Keratinocyte (primary cell): ENCODE measurements around the gene GSK3A. TPM values are rescaled to one million over a fixed set of nuclear protein-coding genes. Genes with fewer than 3 reads are reported as not detected.
A peak's percentile ranks its signal among the peaks of the same experiment; 100 is the strongest.

Experiments used
- DNase-seq: peaks from one replicate; pipeline ENCODE4 v3.0.0-alpha.2; 2011; ENCODE audit warnings: low read depth, missing footprints, low spot score
- FAIRE-seq: peaks from 2 replicates; lab custom pipeline; 2011; peaks lifted over from hg19 to GRCh38; lab: Jason Lieb, UNC
- H2AFZ ChIP-seq: 2 replicates; pipeline ENCODE4 v1.6.0; 2012; ENCODE audit warnings: low read length, control low read depth, inconsistent platforms; ENCODE audit not compliant: control insufficient read depth
- H3K27ac ChIP-seq: 2 replicates; pipeline ENCODE4 v1.5.1; 2011; ENCODE audit warnings: low read length; ENCODE audit not compliant: control insufficient read depth, insufficient read depth
- H3K27me3 ChIP-seq: 3 replicates; pipeline ENCODE4 v1.6.0; 2011; ENCODE audit warnings: low read length; ENCODE audit not compliant: control insufficient read depth, insufficient read depth; ENCODE audit errors: extremely low read depth
- H3K36me3 ChIP-seq, 2 experiments: 2 replicates in 1 of 2; 3 replicates in 1 of 2; pipeline ENCODE4 v1.5.1; 2011; ENCODE audit warnings: low read length in 2 of 2, mild to moderate bottlenecking in 1 of 2; ENCODE audit not compliant: control insufficient read depth in 2 of 2, insufficient read depth in 2 of 2; ENCODE audit errors: extremely low read depth in 1 of 2
- H3K4me1 ChIP-seq: 3 replicates; pipeline ENCODE4 v1.5.1; 2011; ENCODE audit warnings: low read length; ENCODE audit not compliant: control insufficient read depth, insufficient read depth; ENCODE audit errors: extremely low read depth
- H3K4me2 ChIP-seq: 3 replicates; pipeline ENCODE4 v1.6.0; 2011; ENCODE audit warnings: low read depth, low read length; ENCODE audit not compliant: control insufficient read depth, insufficient read depth; ENCODE audit errors: extremely low read depth
- H3K4me3 ChIP-seq, 3 experiments: fragments of 200-600 bp in 1 of 3; sonication (generic) in 1 of 3; 2 replicates in 2 of 3; 3 replicates in 1 of 3; pipeline ENCODE4 v1.5.1; 2011 to 2016; ENCODE audit warnings: low read length in 3 of 3, mild to moderate bottlenecking in 3 of 3, control low read depth in 2 of 3, inconsistent platforms in 1 of 3, low read depth in 1 of 3, mixed read lengths in 1 of 3, mixed run types in 1 of 3, moderate library complexity in 1 of 3; ENCODE audit not compliant: control insufficient read depth in 2 of 3, insufficient read depth in 2 of 3; ENCODE audit errors: extremely low read depth in 1 of 3
- H3K79me2 ChIP-seq: 2 replicates; pipeline ENCODE4 v1.6.0; 2012; ENCODE audit warnings: low read length; ENCODE audit not compliant: control insufficient read depth, insufficient read depth
- H3K9ac ChIP-seq: 3 replicates; pipeline ENCODE4 v1.6.0; 2011; ENCODE audit warnings: low read length; ENCODE audit not compliant: control insufficient read depth, insufficient read depth; ENCODE audit errors: extremely low read depth
- H3K9me1 ChIP-seq: 3 replicates; pipeline ENCODE4 v1.6.0; 2011; ENCODE audit warnings: low read length; ENCODE audit not compliant: control insufficient read depth, insufficient read depth; ENCODE audit errors: extremely low read depth
- H3K9me3 ChIP-seq: 2 replicates; pipeline ENCODE4 v1.5.1; 2012; ENCODE audit warnings: low read depth, low read length; ENCODE audit not compliant: control insufficient read depth
- H4K20me1 ChIP-seq: 3 replicates; pipeline ENCODE4 v1.6.0; 2011; ENCODE audit warnings: low read length; ENCODE audit not compliant: control insufficient read depth, insufficient read depth; ENCODE audit errors: extremely low read depth
- EZH2 ChIP-seq: IDR thresholded peaks from one replicate; pipeline ENCODE4 v1.6.1; 2012; ENCODE audit warnings: inconsistent platforms, mild to moderate bottlenecking, low read length, moderate library complexity
- dilution Hi-C: fragments of 300-500 bp; cut with MboI; formaldehyde crosslinking; loops from one replicate; pipeline ENCODE4 v1.7.0; 2020; ENCODE audit warnings: low sequenced_read_pairs; ENCODE audit not compliant: extremely low pct_ligation_motif_present
- polyA plus RNA-seq, 5 experiments: library from polyadenylated mRNA; depleted of rRNA in 3 of 5; stranded (reverse) in 3 of 5; stranded (forward) in 1 of 5; unstranded in 1 of 5; fragments of >200 nt; gene quantifications; 1 replicate in 1 of 5; 2 replicates in 3 of 5; 3 replicates in 1 of 5; pipeline versions ENCODE4 v1.2.1 to v1.2.3, GENCODE V29; 2011 to 2012; ENCODE audit warnings: missing spikeins in 2 of 5, low read depth in 1 of 5, low replicate concordance in 1 of 5
- TF ChIP-seq, protein P1 (sequence below), 3 experiments: IDR thresholded peaks in 1 of 3; conservative IDR thresholded peaks in 1 of 3; optimal IDR thresholded peaks in 1 of 3; 2 replicates in 2 of 3; 3 replicates in 1 of 3; pipeline versions ENCODE3 to v1.5.1; 2011; ENCODE audit warnings: low read length in 3 of 3, mild to moderate bottlenecking in 3 of 3, moderate library complexity in 2 of 3, control low read depth in 1 of 3, inconsistent platforms in 1 of 3; ENCODE audit not compliant: insufficient read depth in 2 of 3; ENCODE audit errors: extremely low read depth in 1 of 3

Gene GSK3A
- polyA plus RNA-seq, 1 donor (not counting 4 experiments of a cell fraction or from before 2014, with no cell fraction given), result 36.9 TPM

DNA sequence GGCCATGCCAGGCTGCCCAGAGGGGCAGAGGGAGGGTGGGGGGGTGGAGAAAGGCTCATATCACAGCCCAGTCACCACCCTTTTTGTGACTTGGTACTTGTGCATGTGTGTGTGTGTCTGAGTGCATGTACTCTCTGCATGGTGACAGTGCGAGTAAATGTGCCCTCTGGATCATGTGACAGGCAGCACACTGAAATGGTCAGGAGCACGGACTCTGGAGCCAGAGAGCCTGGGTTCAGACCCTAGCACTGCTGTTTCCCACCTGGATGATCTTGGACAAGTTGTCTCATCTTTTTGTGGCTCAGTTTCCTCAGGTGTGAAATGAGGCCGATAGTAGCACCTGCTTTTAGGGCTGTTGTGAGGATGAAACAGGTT is 28.6 kb upstream of the GSK3A start:
- Histone ChIP-seq H3K9ac (peak overlapping the region; percentile 56), H3K79me2 (peaks cover 55% of the 10 kb centered on the region), H3K9me1 (peaks cover under 1% of the 10 kb centered on the region), H3K4me2 (peak overlapping the region; percentile 97), H4K20me1 (no peaks in the 10 kb centered on the region), H3K4me3 (peak overlapping the region in 2 of 3 experiments; percentile 6 to 59), H3K9me3 (no peaks in the 10 kb centered on the region), H3K27ac (peak overlapping the region; percentile 72), H3K27me3 (no peaks in the 10 kb centered on the region), H2AFZ (no peak overlapping the region), H3K4me1 (peaks cover 34% of the 10 kb centered on the region), H3K36me3 (peaks cover 19 to 23% of the 10 kb centered on the region in 2 experiments)
- TF ChIP-seq EZH2, result no peak
- TF ChIP-seq, protein P1, sequence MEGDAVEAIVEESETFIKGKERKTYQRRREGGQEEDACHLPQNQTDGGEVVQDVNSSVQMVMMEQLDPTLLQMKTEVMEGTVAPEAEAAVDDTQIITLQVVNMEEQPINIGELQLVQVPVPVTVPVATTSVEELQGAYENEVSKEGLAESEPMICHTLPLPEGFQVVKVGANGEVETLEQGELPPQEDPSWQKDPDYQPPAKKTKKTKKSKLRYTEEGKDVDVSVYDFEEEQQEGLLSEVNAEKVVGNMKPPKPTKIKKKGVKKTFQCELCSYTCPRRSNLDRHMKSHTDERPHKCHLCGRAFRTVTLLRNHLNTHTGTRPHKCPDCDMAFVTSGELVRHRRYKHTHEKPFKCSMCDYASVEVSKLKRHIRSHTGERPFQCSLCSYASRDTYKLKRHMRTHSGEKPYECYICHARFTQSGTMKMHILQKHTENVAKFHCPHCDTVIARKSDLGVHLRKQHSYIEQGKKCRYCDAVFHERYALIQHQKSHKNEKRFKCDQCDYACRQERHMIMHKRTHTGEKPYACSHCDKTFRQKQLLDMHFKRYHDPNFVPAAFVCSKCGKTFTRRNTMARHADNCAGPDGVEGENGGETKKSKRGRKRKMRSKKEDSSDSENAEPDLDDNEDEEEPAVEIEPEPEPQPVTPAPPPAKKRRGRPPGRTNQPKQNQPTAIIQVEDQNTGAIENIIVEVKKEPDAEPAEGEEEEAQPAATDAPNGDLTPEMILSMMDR (optimal IDR thresholded peaks at IDR 0.05 in 1 of 3, IDR thresholded peaks at IDR 0.05 in 1 of 3, conservative IDR thresholded peaks at IDR 0.05 in 1 of 3; ENCODE audit: extremely low read depth in 1 of 3, insufficient read depth in 2 of 3, low read length in 3 of 3), result no peak
- no peak for FAIRE-seq
- no peak for DNase-seq
- dilution Hi-C loops, result no loop called here

DNA sequence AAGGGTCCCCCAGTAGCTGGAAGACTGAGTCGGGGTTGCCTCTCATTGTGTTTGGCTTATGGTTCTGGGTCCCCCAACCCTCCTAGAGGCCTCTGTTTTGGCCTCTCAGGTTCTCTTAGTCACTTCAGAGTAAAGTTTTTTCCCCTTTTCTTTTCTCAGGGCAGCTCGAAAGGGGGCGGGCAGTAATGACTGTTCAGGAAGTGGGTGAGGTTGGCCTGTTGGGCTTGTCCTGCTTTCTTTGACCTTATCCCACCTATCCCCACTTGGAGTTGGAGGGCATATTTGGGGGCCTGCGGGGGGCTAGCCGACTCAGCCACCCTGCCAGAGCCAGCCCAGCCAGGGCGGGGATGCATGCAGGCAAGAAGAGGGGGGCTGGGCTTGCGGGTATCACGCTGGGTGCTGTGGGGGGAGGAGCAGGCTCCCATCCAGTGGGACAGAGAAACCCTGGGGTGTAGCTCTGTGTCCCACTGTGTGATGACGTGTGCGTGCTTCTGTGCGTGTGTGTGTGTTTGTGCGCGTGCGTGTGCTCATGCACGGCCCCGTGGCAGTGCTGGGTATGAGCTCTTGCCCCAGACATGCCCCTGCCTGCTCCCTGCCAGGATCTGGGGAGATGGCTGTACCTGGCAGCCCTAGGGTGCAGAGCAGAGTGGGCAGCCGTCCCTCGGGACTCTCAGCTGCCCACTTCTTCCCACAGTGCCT is 28.1 kb upstream of the GSK3A start:
- peaks cover 19 to 22% of the 10 kb centered on the region in 2 experiments for H3K36me3 ChIP-seq
- peaks cover 31% of the 10 kb centered on the region for H3K4me1 ChIP-seq
- H3K27me3 ChIP-seq, result no peaks in the 10 kb centered on the region
- H3K27ac ChIP-seq, result peak overlapping the region; percentile 95
- no peaks in the 10 kb centered on the region for H4K20me1 ChIP-seq
- H2AFZ ChIP-seq, result no peak overlapping the region
- H3K9ac ChIP-seq, result peak overlapping the region; percentile 99
- H3K4me3 ChIP-seq, result peak overlapping the region; percentile 59 to 90 (median 86)
- DNase-seq (peak; percentile 83), FAIRE-seq (peak; percentile 99)
- H3K9me1 ChIP-seq, result no peaks in the 10 kb centered on the region
- H3K79me2 ChIP-seq, result peaks cover 52% of the 10 kb centered on the region
- TF ChIP-seq EZH2, result no peak
- dilution Hi-C loops, result no loop called here
- H3K4me2 ChIP-seq, result peak overlapping the region; percentile 97
- H3K9me3 ChIP-seq, result no peaks in the 10 kb centered on the region
